HG03159 (cell line): ENCODE data around the gene C1orf141.
"Not testable (repeated sequence)": the region's sequence is repeated elsewhere in the genome, so short reads cannot be mapped to it uniquely, and the experiment has no call there.

Experiments used
- ATAC-seq: cut with Tn5 transposase; IDR thresholded peaks from one replicate; pipeline ENCODE4 v1.9.1; 2021; ENCODE audit warnings: mild to moderate bottlenecking, moderate library complexity; ENCODE audit not compliant: unreplicated experiment

Gene C1orf141

DNA sequence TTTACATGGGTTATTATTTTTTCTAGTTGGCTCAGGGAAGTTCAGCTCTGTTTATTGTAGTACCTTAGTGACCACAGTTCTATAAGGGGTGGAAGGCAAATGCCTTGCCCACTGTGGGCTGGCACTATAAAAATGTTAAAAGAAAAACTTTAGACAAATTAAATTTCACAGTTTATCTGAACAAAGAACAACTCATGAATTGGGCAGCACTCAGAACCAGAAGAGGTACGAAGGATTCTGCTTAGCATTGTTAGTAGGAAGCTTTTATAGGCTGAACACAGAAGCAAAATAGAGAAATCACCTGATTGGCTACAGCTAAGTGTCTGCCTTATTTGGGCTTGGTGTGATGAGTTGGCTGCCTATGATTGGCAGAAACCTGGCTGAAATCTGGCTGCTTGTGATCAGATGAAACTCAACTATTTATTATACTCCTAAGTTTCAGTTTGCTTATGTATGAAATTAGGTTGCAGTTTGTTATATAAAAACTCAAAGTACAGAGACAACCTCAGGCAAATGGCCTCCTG, 45.0 kb downstream of the C1orf141 start:
- no peak for ATAC-seq

DNA sequence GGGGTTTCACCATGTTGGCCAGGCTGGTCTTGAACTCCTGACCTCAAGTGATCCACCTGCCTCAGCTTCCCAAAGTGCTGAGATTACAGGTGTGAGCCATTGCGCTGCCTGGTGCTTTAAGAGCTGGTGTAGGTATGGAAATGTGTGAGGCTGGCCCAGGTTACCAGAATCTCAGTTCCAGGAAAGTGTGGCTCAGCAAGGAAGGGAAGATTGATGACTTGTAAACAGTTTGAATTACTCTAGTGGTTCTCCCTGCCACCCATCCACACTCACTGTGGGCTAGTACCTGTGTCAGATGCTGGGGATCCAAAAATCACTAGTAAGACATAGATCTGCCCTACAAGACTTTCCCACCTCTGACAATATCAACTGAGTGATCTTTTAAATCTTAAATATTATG, 46.3 kb downstream of the C1orf141 start:
- ATAC-seq: no peak

DNA sequence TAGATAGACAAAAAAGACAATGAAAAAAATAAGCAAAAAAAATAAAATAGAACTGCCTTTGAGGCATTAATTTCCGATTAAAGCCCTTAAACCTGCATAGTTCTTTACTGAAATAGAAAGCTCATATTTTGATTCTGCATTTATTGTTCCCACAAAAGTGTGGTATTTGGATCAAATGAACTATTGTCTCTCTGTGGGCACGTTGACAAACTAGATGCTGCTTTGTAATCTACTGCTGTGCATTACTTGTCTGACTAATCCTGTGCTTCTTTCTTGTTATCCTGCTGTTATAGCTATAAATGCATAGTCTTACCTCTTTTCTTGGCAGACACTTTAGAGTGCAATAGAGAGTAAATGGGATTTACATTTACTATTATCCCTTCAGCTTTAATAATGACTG, 49.4 kb downstream of the C1orf141 start:
- ATAC-seq: no peak

DNA sequence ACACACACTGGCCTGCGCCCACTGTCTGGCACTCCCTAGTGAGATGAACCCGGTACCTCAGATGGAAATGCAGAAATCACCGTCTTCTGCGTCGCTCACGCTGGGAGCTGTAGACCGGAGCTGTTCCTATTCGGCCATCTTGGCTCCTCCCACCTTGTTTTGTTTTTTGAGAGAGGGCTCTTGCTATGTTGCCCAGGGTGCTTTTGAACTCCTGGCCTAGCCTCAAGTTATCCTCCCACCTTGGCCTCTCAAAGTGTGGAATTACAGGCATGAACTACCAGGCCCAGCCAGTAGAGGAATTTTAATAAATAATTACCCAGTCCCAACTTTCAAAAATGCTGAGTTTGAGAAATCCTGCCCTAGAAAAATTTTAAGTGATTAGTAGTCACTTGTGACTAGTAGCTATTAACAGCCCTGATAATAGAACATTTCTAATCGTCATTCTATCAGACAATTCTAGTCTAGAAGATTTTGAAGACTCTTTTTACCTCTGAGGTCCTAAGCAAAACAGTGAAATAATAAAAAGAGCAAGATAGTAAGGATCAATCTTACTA, 49.9 kb downstream of the C1orf141 start:
- no peak for ATAC-seq

DNA sequence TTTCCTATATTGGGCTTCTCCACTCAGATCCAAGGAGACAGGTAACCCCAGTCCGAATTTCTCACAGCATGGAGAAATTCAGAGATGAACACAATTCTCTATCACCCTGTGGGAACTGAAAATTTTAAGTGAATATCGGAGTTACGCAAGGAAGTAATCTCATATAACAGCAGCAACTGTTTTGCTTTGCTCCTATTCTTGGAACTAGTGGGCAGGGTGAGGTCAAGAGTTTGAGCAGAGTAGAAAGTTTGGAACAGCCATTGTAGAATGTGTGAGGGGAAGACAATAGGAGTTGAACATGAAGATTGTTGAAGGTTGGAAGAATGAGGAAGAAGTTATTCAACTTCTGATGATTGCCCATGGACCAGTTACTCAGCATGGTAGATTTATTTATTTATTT, 56.5 kb downstream of the C1orf141 start:
- no peak for ATAC-seq

DNA sequence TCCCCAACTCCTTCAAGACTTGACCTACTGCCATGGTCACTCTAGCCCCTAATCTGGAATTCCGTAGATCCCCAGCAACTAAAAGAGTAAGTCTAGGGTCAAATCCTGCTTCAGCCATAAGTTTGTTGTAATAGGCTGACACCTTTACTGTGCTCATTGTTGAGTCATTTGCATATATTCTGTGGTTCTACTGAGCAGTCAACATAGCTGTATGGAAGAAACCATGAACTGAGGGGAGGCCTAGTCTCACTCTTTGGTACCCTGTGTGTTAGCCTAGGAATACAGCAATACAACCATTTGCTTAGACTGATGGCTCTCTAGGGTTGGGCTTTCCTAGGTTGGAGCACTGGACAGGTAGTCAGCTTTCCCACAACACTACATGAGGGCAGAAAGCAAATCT, 57.2 kb downstream of the C1orf141 start:
- no peak for ATAC-seq

DNA sequence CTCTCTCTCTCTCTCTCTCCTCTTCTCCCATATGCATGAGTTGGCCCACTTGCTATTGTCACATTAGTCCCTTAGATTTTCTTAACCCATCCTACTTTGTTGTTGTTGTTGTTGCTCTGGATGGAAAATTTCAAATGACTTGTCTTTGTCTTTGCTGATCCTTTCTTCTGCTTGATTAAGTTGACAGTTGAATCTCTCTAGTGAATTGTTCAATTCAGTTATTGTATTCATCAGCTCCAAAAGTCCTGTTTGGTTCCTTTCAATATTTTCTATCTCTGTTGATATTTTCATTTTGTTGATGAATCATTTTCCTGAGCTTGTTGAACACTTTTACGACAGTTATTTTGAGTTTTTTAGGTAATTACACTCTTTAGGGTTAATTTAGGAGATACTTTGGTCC, 62.0 kb downstream of the C1orf141 start:
- ATAC-seq: no peak

DNA sequence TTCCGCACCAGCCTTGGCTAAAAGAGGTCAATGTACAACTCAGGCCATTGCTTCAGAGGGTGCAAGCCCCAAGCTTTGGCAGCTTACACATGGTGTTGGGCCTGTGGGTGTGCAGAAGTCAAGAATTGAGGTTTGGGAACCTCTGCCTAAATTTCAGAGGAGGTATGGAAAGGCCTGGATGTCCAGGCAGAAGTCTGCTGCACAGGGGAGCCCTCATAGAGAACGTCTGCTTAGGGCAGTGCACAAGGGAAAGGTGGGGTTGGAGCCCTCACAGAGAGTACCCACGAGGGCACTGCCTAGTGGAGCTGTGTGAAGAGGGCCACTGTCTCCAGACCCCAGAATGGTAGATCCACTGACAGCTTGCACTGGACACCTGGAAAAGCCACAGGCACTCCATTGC, 67.1 kb downstream of the C1orf141 start:
- ATAC-seq: not testable (repeated sequence)

DNA sequence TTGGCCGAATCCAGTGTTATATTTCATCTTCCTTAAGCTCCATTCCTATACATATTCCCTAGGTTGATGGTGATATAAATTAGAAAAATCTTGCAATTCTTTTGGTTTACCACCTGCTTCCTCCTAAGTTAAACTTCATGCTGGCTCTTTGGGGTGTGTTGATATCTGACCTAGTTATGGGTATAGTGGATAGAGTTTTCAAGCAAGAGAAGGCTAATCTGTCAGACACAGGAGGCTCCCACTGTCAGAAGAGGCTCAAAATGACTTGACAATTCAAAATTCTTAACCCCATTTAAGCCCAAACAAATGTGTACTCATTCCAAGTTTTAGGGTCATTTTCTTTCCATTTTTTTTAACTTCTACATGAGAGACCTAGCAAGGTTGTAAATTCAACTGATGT, 72.4 kb downstream of the C1orf141 start:
- no peak for ATAC-seq

DNA sequence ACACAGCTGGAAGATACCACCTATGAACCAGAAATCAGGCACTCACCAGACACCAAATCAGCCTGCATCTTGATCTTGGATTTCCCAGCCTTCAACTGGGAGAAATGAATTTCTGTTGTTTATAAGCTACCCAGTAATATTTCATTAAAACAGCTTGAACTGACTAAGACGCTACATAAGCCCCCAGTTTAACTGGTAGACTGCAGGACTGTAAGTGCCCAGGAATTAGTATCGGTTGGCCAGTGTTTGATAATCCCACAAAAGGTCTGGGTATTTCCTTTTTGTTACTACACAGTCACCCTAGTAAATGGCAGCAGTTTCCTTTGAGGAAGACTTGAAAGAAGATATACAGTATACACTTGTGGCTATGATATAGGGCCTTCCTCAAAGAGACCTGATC, 73.5 kb downstream of the C1orf141 start:
- no peak for ATAC-seq

DNA sequence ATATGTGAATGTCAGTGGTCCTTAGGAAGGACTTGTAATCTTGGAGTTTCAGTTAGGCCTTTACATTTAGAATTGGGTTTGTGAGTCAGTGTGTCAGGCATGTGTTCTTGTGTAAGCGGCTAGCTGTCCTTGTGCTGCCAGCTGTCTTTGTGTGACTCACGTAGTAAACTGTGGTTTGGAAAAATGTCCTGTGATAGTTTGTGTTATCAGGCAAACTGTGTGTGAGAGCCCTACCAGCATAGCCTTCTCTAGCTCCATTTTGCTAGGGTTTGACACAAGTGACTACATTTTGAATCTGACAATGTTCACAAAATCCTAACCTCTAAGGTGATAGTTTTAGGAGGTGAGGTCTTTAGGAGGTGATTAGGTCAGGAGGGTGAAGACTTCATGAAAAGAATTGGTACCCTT, 74.0 kb downstream of the C1orf141 start:
- no peak for ATAC-seq

DNA sequence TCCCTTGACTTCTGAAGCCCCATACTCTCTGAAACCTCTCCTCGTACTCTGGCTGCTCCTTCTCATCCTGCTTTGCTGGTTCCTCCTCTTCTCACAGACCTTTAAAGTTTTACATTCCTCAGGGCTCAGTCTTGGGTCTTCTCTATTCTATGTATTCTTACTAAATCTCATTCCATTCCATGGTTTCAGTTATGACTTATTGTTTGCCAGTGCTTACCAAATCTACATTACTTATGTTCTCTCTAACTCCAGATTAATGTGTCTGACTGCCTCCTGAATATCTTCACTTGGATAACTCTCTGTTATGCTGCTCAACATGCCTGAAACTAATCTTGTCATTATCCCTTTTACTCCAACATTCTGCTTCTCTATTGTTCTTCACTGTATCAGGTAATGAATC, 75.4 kb downstream of the C1orf141 start:
- no peak for ATAC-seq

DNA sequence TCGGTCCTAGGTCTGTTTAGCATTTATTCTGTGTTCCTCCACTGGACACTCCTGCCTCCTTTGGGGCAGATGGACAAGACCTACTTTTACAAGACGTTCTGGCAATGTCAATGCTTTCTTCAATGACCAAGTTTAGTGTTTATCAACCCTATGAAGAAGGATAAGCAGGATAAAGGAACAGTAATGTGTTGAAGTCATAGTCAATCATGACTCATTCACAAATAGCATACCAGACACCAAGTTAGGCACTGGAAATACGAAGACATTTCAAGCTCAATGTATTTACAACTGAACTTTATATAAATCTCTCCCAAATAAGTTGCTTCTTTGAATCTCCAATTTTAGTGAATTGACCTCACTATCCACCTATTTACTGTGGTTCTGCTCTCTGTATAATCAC, 76.0 kb downstream of the C1orf141 start:
- ATAC-seq: no peak

DNA sequence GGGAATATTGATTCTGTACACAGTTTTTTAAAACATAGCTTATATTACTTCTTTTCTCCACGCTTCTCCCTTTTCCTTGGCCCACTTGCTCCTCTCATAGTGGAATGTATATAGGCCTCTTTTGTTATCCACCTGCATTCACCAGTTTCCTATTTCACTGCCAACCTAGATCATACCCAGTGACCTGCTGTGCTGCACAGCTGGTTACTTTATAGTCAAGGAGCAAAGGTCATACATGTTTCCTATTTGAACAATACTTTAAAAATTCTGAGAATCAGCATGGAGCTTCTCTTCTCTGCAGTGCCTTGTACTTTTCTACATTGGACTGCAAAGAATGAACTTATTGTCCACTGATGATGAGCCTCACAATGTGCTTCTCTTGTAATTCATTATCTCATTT, 76.5 kb downstream of the C1orf141 start:
- ATAC-seq: no peak

DNA sequence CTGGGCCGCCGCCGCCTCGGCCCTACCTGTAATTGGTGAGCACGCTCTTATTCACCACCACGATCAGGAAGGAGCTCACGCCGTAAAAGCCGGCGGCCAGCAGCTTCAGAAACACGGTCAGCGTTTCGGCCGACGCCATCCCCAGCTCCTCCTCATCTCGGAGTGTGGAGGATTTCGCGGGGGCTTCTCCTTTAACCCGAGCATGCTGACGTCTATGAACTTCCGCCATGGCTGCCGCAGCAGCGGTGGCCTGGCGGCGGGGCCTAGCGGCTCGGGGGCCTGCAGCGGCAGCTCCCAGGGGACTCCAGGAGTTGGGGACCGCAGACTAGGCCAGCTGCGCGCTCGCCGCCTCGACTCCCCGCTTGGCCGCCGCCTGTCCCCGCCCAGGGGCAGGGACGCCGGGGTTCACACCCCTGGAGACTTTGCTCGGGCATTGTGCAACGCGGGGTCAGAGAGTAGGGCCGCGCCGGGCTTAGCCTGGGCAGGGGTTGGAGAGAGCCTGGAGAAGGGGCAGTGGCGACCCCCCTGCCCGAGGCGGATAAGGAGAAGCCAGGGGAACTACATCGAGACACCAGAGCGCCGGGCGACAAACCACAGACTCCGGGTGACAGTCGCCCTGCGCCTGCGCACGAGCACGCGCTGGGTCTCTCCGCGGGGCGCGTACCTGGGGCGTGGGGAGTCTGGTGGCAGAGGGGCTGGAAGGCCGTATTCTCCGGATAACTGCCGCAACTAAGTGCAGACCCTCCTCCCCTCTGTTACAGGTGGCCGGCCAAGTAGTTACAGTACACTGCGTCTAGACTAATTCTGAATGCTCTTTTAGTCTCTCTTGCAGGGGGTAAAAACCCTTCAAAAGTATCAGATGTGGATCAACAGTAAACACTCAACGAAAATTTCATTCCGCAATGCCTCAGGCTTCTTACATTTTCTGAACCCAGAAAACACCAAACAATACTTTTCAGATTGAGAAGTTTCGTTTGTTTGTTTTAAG, 80.7 kb downstream of the C1orf141 start, which contains the start of gene SLC35D1:
SLC35D1 (minus strand) TSS at position 364 of the 988 bp plus-strand sequence; CDS start at position 229, 135 bp downstream.
- peak; percentile 81 for ATAC-seq

DNA sequence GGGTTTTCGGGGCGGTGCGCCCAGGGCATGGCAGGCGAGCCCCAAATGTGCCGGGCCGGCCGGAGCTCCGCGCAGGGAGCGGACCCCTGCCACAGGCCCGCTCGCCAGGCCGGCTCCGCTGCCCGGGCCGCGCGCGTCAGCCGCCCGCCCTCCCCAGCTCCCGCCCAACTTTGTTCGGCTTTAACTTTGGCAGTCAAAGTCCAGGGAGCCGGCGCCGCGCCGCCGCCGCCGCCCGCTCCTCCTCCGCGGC, 81.3 kb downstream of the C1orf141 start:
- peak; percentile 35 for ATAC-seq

DNA sequence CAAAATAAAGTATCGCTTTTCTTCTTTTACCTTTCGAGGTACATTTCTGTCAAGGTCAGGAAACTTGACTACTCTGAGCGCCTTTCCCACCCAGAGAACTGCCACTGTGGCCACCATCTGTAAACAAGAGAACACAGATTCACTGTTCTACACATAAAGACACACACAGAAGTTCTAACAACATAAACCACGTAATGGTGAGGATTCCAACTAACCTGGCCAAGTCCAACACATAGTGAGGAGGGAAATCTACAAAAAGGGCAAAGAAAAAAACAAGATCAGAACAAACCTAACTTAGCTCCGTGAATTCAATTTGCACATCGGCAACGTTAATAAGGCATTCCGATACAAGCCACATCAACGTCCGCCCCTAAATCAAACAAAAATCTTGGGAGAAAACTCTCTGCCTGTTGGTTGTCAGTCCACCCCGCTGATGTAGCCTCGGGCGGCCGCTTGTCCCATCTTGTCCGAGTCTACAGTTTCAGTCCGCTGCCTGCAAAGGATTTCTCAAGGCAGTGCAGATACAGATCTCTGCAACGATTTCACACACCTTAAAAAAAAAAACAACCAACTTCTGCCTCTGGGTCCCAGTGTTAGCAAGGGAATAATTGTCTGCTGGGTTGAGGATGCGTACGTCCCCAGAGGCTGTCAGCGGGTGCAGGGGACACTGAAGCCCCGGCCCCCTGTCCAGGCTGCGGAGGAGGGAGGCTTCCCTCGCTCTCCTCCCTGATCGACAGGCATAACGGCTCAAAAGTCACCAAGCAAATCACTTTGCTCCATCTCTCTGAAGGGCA, 81.8 kb downstream of the C1orf141 start:
- ATAC-seq: no peak

DNA sequence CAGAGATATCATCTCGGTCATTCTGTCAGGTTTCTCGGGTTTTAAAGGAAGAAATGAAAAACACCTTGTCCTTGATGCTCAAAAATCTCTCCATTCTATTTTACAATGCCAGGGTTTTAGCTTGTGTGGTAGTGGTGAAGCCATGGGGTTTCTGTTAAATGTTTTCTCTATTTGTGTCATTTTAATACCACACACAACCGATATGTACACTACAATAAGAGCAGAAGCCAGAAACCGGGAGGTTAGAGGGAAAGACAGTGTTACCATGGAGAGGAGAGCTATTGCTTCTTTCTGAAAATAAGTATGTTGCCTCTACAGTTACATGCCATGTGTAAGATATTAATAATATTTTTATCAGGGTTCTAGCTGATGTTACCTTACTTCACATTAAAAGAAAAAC, 83.6 kb downstream of the C1orf141 start:
- ATAC-seq: no peak

DNA sequence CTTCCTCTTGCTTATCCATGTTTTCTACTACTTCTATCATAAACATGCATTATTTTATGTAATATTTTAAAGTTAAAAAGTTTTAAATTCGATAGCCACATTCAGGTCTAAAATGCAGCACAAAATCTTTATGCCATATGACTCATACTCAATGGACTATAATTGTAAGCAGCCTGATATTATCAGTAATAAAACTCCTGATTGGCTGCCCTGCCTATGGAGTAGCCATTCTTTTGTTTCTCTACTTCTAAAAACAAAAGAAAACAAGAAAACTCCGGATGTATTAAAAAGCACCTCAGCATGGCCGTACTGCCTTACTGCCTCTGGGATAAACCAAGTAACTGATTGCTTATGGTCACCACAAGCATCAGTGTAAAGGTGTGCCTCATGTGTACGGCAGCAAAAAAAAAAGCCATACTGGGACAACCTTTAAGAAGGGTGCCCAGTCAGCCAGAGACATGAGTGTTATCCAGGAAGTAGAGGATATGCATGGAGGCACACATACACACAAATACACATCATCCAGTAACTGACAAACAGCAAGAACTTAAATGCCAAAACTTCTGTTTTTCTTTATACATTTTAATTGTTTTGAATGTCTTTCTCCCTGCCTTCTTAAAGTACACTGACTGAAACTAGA, 90.0 kb downstream of the C1orf141 start:
- no peak for ATAC-seq

DNA sequence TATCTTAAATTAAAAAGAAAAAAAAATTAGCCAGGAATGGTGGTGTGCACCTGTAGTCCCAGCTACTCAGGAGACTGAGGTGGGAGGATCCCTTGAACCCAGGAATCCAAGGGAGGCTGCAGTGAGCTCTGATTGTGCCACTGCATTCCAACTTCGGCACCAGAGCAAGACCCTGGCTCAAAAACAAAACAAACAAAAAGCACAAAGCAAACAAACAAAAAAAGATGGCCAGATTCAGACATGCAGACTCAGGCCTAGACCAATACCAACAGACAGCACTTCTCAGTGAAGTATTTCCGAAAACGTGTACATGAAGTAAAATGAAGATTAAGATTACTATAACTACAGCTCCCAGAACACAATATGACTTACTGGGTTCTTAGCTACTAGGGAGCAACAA, 91.4 kb downstream of the C1orf141 start:
- ATAC-seq: no peak
